Muscle layer of colon (tissue), 2 donors: ENCODE measurements around the gene PDE6H.

Source experiments
- H3K27ac ChIP-seq: one replicate; pipeline ENCODE4 v1.7.0; 2013; ENCODE audit warnings: low read depth, mild to moderate bottlenecking, low read length, moderate library complexity
- H3K27me3 ChIP-seq, 2 donors: one replicate each; pipeline ENCODE4 v1.7.0; 2013; ENCODE audit warnings: low read length in 2 of 2, mild to moderate bottlenecking in 2 of 2; ENCODE audit not compliant: insufficient read depth in 2 of 2, control insufficient read depth in 1 of 2
- H3K36me3 ChIP-seq: one replicate; pipeline ENCODE4 v1.7.0; 2013; ENCODE audit warnings: mild to moderate bottlenecking, low read length; ENCODE audit not compliant: insufficient read depth
- H3K4me1 ChIP-seq: one replicate; pipeline ENCODE4 v1.7.0; 2013; ENCODE audit warnings: mild to moderate bottlenecking, low read length; ENCODE audit not compliant: insufficient read depth
- H3K4me3 ChIP-seq, 2 donors: one replicate each; pipeline ENCODE4 v1.7.0; 2013; ENCODE audit warnings: low read length in 2 of 2, low read depth in 1 of 2, mild to moderate bottlenecking in 1 of 2, moderate library complexity in 1 of 2
- H3K9ac ChIP-seq: one replicate; pipeline ENCODE4 v1.7.0; 2013; ENCODE audit warnings: low read length
- H3K9me3 ChIP-seq: one replicate; pipeline ENCODE4 v1.7.0; 2013; ENCODE audit warnings: mild to moderate bottlenecking, low read length
- donor health status: abdominal sarcoma.
- donor health status: Adenocarcinoma of cecum.

The PDE6H gene

DNA sequence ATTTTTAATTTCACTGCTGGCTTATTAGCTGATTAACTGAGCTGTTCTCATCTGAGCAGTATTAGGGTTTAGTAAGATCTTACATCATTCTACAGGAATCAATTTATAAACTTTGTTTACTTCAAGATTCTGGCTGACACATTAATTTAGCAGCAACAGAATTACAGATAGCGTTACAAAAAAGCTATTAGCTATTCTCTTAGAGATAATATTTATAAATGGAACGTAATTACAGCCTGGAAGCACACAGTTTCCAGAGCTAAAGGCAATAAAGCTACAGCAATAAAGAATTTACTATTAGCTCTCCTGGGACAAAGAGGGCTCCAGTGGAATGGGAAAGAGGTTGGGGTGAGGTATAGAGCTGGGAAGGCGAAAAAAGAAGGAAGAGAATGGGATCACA lies 34.7 kb downstream of the PDE6H start:
- Histone ChIP-seq H3K9ac (no peak overlapping the region), H3K9me3 (no peaks in the 10 kb centered on the region), H3K27me3 (no peaks in the 10 kb centered on the region), H3K36me3 (no peaks in the 10 kb centered on the region), H3K27ac (peak overlapping the region; percentile 27), H3K4me1 (peaks cover 23% of the 10 kb centered on the region), H3K4me3 (no peak overlapping the region)

DNA sequence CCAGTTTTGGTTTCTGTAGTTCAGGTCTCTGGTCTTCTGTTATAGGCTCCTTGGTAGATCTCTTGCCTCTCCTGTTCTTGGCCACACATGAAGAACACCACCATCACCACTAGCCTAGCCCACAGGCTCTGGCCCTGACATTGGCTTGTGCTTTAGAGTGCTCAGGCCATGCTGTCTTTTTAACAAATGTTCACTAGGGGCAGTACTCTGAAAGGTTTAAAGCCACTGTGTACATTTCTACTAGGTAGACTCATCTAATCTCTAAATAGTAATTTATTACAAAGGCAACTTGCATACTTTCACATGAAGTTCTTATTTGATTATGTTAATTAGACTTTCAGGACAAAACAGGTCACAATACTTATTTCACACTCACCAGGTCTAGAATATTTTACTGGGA lies 38.3 kb downstream of the PDE6H start:
- H3K4me3 ChIP-seq: no peak overlapping the region
- H3K4me1 ChIP-seq: peaks cover 17% of the 10 kb centered on the region
- no peaks in the 10 kb centered on the region for H3K36me3 ChIP-seq
- no peaks in the 10 kb centered on the region for H3K9me3 ChIP-seq
- no peak overlapping the region for H3K9ac ChIP-seq
- H3K27me3 ChIP-seq: no peaks in the 10 kb centered on the region
- no peak overlapping the region for H3K27ac ChIP-seq

DNA sequence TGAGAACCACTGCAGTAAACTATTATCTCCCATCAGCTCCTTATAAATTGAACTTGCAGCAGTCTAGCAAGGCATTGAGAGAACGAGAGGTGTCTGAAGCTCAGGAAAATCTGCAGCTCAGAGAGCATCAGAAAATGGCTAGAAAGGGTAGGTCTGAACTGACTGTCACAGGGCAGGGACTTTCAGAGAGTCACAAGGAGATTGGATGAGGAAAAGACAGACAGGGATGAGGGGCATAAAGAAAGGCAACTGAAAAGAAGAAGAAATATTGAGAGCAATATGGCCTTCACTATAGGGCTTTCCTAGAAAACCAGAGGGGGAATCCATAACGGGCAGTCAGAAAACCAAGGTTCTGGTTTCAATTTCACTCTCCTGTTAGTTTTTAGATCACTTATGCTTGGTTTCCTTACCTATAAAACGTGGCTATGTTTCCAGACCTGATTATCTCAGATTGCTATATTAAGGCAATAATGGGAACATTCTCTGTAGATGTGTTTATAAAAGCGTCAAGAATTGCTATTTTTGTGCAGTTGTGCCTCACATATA lies 40.9 kb downstream of the PDE6H start:
- Histone ChIP-seq H3K27ac (no peak overlapping the region), H3K27me3 (no peaks in the 10 kb centered on the region), H3K4me1 (peaks cover 7% of the 10 kb centered on the region), H3K9me3 (no peaks in the 10 kb centered on the region), H3K4me3 (no peak overlapping the region), H3K36me3 (no peaks in the 10 kb centered on the region), H3K9ac (no peak overlapping the region)

DNA sequence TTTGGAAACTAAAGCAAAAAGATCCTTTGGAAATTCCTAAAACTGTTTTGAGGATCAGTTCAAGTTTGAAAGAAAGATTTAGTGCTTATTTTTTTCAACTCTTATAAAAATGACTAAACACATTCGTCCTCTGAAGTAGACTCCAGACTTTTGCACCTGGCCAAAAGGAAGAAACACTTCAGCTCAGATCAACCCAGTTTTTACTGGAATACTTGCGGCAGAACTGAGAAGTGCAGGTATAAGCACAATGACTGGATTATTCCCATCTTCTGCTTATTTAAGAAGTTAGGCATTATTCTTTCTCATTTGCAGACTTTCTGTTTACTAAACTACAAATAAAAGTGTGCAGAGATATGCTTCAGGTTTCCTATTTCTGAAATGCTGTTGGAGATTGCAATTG lies 41.9 kb downstream of the PDE6H start:
- peaks cover 7% of the 10 kb centered on the region for H3K4me1 ChIP-seq
- H3K36me3 ChIP-seq: no peaks in the 10 kb centered on the region
- no peak overlapping the region for H3K27ac ChIP-seq
- H3K27me3 ChIP-seq: no peaks in the 10 kb centered on the region
- no peaks in the 10 kb centered on the region for H3K9me3 ChIP-seq
- no peak overlapping the region for H3K9ac ChIP-seq
- H3K4me3 ChIP-seq: no peak overlapping the region

- Histone ChIP-seq H3K9me3 (no peaks in the 10 kb centered on the region), H3K27me3 (no peaks in the 10 kb centered on the region), H3K27ac (no peak overlapping the region), H3K9ac (no peak overlapping the region), H3K4me3 (no peak overlapping the region), H3K4me1 (peaks cover 7% of the 10 kb centered on the region), H3K36me3 (no peaks in the 10 kb centered on the region)
Observed at GRCh38 chr12:15015121-15015520, 42.3 kb downstream of the PDE6H start.

GRCh38 chr12:15020156-15020555 lies 47.3 kb downstream of the PDE6H start:
- no peak overlapping the region for H3K4me3 ChIP-seq
- H3K27ac ChIP-seq: no peak overlapping the region

More at GRCh38 chr12:15020156-15020555, 47.3 kb downstream of the PDE6H start:
- Histone ChIP-seq H3K27me3 (no peaks in the 10 kb centered on the region), H3K9ac (no peak overlapping the region), H3K9me3 (no peaks in the 10 kb centered on the region), H3K36me3 (no peaks in the 10 kb centered on the region), H3K4me1 (no peaks in the 10 kb centered on the region)
